Naive thymus-derived CD8-positive, alpha-beta T cell (primary cell): ENCODE results near the gene TAAR6. TPM values are rescaled to one million over a fixed set of nuclear protein-coding genes. Genes with fewer than 3 reads are reported as not detected.
"Not testable (repeated sequence)": the region's sequence is repeated elsewhere in the genome, so short reads cannot be mapped to it uniquely, and the experiment has no call there.

Experiments
- ATAC-seq, 2 donors: fragments of 150-1000 bp; cut with Tn5 transposase in 1 of 2; sonication (Bioruptor Pico), chemical (Tn5 transposase) in 1 of 2; 1 replicate in 1 of 2; 2 replicates in 1 of 2; pipeline ENCODE4 v1.10.0; 2021; ENCODE audit warnings: mild to moderate bottlenecking in 2 of 2, moderate library complexity in 2 of 2
- POLR2A ChIA-PET: fragments of 350-600 bp; sonication (Branson Sonifier 250); formaldehyde crosslinking; loops from one replicate; lab custom pipeline; 2021; ENCODE audit warnings: antibody characterized with exemption; lab: Charles Lee
- DNase-seq, 10 donors: peaks; one replicate each; pipeline versions ENCODE4 v3.0.0 to v3.0.0-alpha.2; 2020 to 2022
- H3K27ac Mint-ChIP-seq, 10 donors: one replicate each; pipeline ENCODE4 v1.8.0; 2020 to 2022; ENCODE audit warnings: mild to moderate bottlenecking in 10 of 10, mixed read lengths in 10 of 10, moderate library complexity in 4 of 10, inconsistent platforms in 1 of 10
- H3K27me3 Mint-ChIP-seq, 5 donors: one replicate each; pipeline ENCODE4 v1.8.0; 2021 to 2022; ENCODE audit warnings: mixed read lengths in 5 of 5
- H3K36me3 Mint-ChIP-seq, 3 donors: one replicate each; pipeline ENCODE4 v1.8.0; 2020 to 2022; ENCODE audit warnings: mixed read lengths in 3 of 3, mild to moderate bottlenecking in 2 of 3, inconsistent platforms in 1 of 3
- H3K4me1 Mint-ChIP-seq, 4 donors: one replicate each; pipeline ENCODE4 v1.8.0; 2021 to 2022; ENCODE audit warnings: mixed read lengths in 4 of 4
- H3K4me3 Mint-ChIP-seq, 10 donors: one replicate each; pipeline ENCODE4 v1.8.0; 2020 to 2022; ENCODE audit warnings: mild to moderate bottlenecking in 10 of 10, mixed read lengths in 10 of 10, moderate library complexity in 6 of 10, inconsistent platforms in 1 of 10
- H3K9me3 Mint-ChIP-seq, 9 donors: one replicate each; pipeline ENCODE4 v1.8.0; 2020 to 2022; ENCODE audit warnings: mixed read lengths in 9 of 9, mild to moderate bottlenecking in 3 of 9, inconsistent platforms in 1 of 9, moderate library complexity in 1 of 9
- polyA plus RNA-seq, 3 donors: library from polyadenylated mRNA; unstranded; fragments of 300-500 nt; fragmentation: Illumina TruSeq; gene quantifications; one replicate each; pipeline ENCODE4 v1.2.3, GENCODE V29; 2021
- total RNA-seq, 8 experiments: library from RNA in 2 of 8; stranded (reverse) in 2 of 8; gene quantifications; one replicate each; pipeline ENCODE4 v1.2.3 and lab custom pipeline; 2021 to 2026

TAAR6 gene
- total and polyA plus RNA-seq, 5 experiments from 2014 or later, result not detected

GRCh38 chr6:132598473-132598872 is 28.4 kb downstream of the TAAR6 start:
- ATAC-seq (no peak), DNase-seq (no peak)

DNA sequence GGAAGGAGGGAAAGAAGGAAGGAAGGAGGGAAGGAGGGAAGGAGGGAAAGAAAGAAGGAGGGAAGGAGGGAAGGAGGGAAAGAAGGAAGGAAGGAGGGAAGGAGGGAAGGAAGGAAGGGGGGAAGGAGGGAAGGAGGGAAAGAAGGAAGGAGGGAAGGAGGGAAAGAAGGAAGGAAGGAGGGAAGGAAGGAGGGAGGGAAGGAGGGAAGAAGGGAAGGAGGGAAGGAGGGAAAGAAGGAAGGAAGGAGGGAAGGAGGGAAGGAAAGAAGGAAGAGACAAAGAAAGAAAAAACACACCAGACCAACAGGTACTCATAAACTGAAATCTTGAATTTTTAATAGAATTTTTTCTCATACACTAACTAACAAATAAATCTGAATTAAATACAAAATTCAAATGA is 30.8 kb downstream of the TAAR6 start:
- H3K4me3 Mint-ChIP-seq, POLR2A ChIA-PET, H3K27ac Mint-ChIP-seq, H3K4me1 Mint-ChIP-seq, DNase-seq, H3K36me3 Mint-ChIP-seq, H3K9me3 Mint-ChIP-seq, ATAC-seq: not testable (repeated sequence)
- H3K27me3 Mint-ChIP-seq, result peaks cover 12 to 29% (median 22%) of the 10 kb centered on the region in 5 donors

More at GRCh38 chr6:132598473-132598872, 28.4 kb downstream of the TAAR6 start:
- peaks cover 10 to 24% (median 18%) of the 10 kb centered on the region in 5 donors for H3K27me3 Mint-ChIP-seq
- H3K4me3 Mint-ChIP-seq, result no peak overlapping the region
- H3K36me3 Mint-ChIP-seq, result no peaks in the 10 kb centered on the region
- POLR2A ChIA-PET, result no interaction called here
- H3K4me1 Mint-ChIP-seq, result no peaks in the 10 kb centered on the region
- no peaks in the 10 kb centered on the region for H3K9me3 Mint-ChIP-seq
- H3K27ac Mint-ChIP-seq, result no peak overlapping the region

DNA sequence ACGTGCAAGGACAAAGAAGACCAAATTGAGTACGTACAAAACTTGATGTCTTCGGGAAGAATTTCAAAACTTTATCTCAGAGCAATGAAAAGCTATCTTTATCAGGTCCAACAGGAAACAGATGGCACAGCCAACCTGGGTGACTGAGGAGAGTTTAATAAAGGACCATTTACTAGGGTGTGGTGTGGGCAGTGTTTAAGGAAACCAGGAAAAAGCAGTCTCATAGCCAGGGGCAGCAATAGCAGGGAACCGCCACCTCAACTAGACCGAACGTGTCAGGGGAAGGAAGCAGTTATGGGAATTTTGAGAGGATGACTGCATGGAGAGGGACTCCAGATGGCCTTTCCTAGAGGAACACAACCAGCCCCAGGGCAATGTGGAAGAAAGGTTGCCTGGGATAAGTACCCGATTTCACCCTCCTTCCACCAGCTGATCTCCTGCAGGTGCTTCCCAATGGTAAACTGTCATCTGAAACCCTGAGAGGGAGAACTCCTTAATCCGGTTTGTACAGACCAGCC is 34.6 kb downstream of the TAAR6 start:
- DNase-seq (no peak), ATAC-seq (no peak)
- Mint-ChIP-seq H3K9me3 (no peaks in the 10 kb centered on the region), H3K27ac (no peak overlapping the region), H3K36me3 (no peaks in the 10 kb centered on the region), H3K4me1 (no peaks in the 10 kb centered on the region), H3K4me3 (no peak overlapping the region), H3K27me3 (peaks cover 4 to 27% (median 11%) of the 10 kb centered on the region in 5 donors)
- POLR2A ChIA-PET, result no interaction called here

DNA sequence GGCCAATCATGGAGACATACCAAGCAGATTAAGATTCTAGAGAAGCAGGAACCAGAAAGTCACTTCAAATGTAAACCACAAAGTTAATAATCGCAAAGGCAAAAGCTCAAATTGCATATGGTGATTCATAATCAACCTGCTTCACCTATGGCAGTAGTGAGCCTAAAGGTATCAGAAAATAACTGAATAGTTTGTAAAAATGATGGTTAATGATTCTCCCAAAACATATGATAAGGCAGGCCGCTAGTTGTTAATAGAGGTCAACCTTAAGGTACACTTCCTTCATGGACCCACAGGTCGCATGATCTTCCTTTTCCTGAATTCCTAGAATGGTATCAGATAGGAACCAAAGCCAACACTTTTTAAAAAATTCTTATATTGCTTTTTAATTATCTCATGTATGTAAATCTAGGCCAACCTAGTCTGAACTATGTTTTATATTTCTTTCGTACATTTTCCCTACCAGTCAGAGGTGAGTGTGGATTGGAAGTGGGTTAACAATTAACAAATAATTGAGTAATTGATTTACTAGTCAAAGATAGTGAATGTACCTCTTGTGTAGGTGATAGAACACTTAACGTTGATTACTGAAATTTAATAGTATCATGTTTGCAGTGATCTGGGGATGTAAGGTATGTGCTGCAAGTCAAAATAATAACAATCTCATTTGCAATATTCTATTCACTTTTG is 37.6 kb downstream of the TAAR6 start:
- H3K4me1 Mint-ChIP-seq, result peaks cover 0 to 5% (median 0%) of the 10 kb centered on the region in 4 donors
- POLR2A ChIA-PET, result no interaction called here

GRCh38 chr6:132611616-132612015 is 41.5 kb downstream of the TAAR6 start:
- Mint-ChIP-seq H3K36me3 (no peaks in the 10 kb centered on the region), H3K4me3 (no peak overlapping the region), H3K27me3 (peaks cover 0 to 5% (median 1%) of the 10 kb centered on the region in 5 donors), H3K27ac (no peak overlapping the region), H3K4me1 (peaks cover 0 to 20% (median 0%) of the 10 kb centered on the region in 4 donors), H3K9me3 (no peaks in the 10 kb centered on the region)
- no peak for ATAC-seq
- POLR2A ChIA-PET, result no interaction called here
- DNase-seq, result no peak

More for the DNA sequence above, 37.6 kb downstream of the TAAR6 start:
- peaks cover 4 to 18% (median 5%) of the 10 kb centered on the region in 5 donors for H3K27me3 Mint-ChIP-seq
- no peak overlapping the region for H3K4me3 Mint-ChIP-seq
- no peak for DNase-seq
- H3K27ac Mint-ChIP-seq, result no peak overlapping the region
- no peaks in the 10 kb centered on the region for H3K9me3 Mint-ChIP-seq
- H3K36me3 Mint-ChIP-seq, result no peaks in the 10 kb centered on the region
- ATAC-seq, result no peak

GRCh38 chr6:132612449-132613108 is 42.5 kb downstream of the TAAR6 start:
- peaks cover 0 to 20% (median 0%) of the 10 kb centered on the region in 4 donors for H3K4me1 Mint-ChIP-seq
- H3K4me3 Mint-ChIP-seq, result no peak overlapping the region
- H3K27ac Mint-ChIP-seq, result no peak overlapping the region
- H3K9me3 Mint-ChIP-seq, result no peaks in the 10 kb centered on the region
- peaks cover 0 to 4% (median 1%) of the 10 kb centered on the region in 5 donors for H3K27me3 Mint-ChIP-seq
- peak in 1 of 10 donors; percentile 9 for DNase-seq
- POLR2A ChIA-PET, result no interaction called here
- no peak for ATAC-seq
- H3K36me3 Mint-ChIP-seq, result no peaks in the 10 kb centered on the region

- Mint-ChIP-seq H3K27me3 (peaks cover 0 to 7% (median 0%) of the 10 kb centered on the region in 5 donors), H3K36me3 (no peaks in the 10 kb centered on the region), H3K27ac (peak overlapping the region in 2 of 10 donors; percentile 11 to 46), H3K4me3 (peak overlapping the region in 6 of 10 donors; percentile 3 to 79 (median 27)), H3K4me1 (peaks cover 0 to 20% (median 0%) of the 10 kb centered on the region in 4 donors), H3K9me3 (no peaks in the 10 kb centered on the region)
- no peak for DNase-seq
- POLR2A ChIA-PET, result no interaction called here
- ATAC-seq, result no peak
These were observed 44.4 kb downstream of the TAAR6 start for GRCh38 chr6:132614554-132614953.

DNA sequence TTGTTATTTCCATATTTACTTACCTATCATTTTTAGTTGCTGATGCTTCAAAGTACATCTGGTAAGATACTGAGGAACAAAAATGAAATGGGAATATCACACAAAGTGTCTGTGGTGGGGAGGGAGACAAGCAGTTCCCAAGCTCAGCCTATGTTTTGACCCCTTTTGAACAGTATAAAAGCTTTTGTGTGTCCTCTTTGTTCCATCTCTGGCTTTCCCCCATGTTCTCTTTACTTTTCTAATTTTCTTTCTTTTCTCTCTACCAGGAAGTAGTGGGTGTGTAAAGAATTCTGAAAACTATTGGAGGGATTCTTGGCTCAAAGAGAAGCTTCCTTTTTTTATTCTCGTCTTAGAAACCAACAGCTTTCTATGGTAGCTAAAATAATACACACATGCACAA is 46.6 kb downstream of the TAAR6 start:
- Mint-ChIP-seq H3K27me3 (peaks cover 0 to 8% (median 3%) of the 10 kb centered on the region in 5 donors), H3K4me1 (peaks cover 0 to 20% (median 0%) of the 10 kb centered on the region in 4 donors), H3K27ac (no peak overlapping the region), H3K36me3 (no peaks in the 10 kb centered on the region), H3K9me3 (no peaks in the 10 kb centered on the region), H3K4me3 (no peak overlapping the region)
- DNase-seq (no peak), ATAC-seq (no peak)
- POLR2A ChIA-PET, result no interaction called here

Other genes with a start within 250 kb of the TAAR6 start
- gene MOXD1, start 168.8 kb upstream of the TAAR6 start, total RNA-seq, result under 1 TPM; 0.16 to 0.22 TPM
- not detected for gene MOXD1, start 168.8 kb upstream of the TAAR6 start, polyA plus RNA-seq
- gene STX7, start 57.2 kb upstream of the TAAR6 start, total RNA-seq, result 10 to 100 TPM; 28.0 to 29.2 TPM
- 1 to 10 TPM; 2.9 to 9.6 (median 6.5) TPM for gene STX7, start 57.2 kb upstream of the TAAR6 start, polyA plus RNA-seq
- gene TAAR9, start 32.0 kb upstream of the TAAR6 start, total RNA-seq, result not detected
- not detected for gene TAAR9, start 32.0 kb upstream of the TAAR6 start, polyA plus RNA-seq
- not detected for gene TAAR8, start 17.6 kb upstream of the TAAR6 start, total RNA-seq
- gene TAAR8, start 17.6 kb upstream of the TAAR6 start, polyA plus RNA-seq, result not detected
- not detected for gene TAAR5, start 19.4 kb downstream of the TAAR6 start, total RNA-seq
- gene TAAR5, start 19.4 kb downstream of the TAAR6 start, polyA plus RNA-seq, result not detected
- gene TAAR2, start 54.0 kb downstream of the TAAR6 start, total RNA-seq, result not detected
- not detected for gene TAAR2, start 54.0 kb downstream of the TAAR6 start, polyA plus RNA-seq
- not detected for gene TAAR1, start 88.9 kb downstream of the TAAR6 start, total RNA-seq
- gene TAAR1, start 88.9 kb downstream of the TAAR6 start, polyA plus RNA-seq, result not detected
- not detected for gene VNN1, start 143.7 kb downstream of the TAAR6 start, total RNA-seq
- not detected for gene VNN1, start 143.7 kb downstream of the TAAR6 start, polyA plus RNA-seq
- gene VNN2, start 187.6 kb downstream of the TAAR6 start, total RNA-seq, result 10 to 100 TPM; 46.3 to 46.4 TPM
- gene VNN2, start 187.6 kb downstream of the TAAR6 start, polyA plus RNA-seq, result 10 to 100 TPM; 42.7 to 52.0 (median 48.0) TPM
- 10 to 100 TPM; 18.1 to 19.3 TPM for gene SLC18B1, start 228.3 kb downstream of the TAAR6 start, total RNA-seq
- 10 to 100 TPM; 15.3 to 19.3 (median 16.9) TPM for gene SLC18B1, start 228.3 kb downstream of the TAAR6 start, polyA plus RNA-seq
- gene RPS12, start 244.2 kb downstream of the TAAR6 start, total RNA-seq, result 1,000 to 10,000 TPM; 2,730 to 2,845 TPM
- gene RPS12, start 244.2 kb downstream of the TAAR6 start, polyA plus RNA-seq, result 1,000 to 10,000 TPM; 3,456 to 3,652 (median 3,491) TPM